ENCODE measurements around the gene SMAGP. TPM values are rescaled to one million over a fixed set of nuclear protein-coding genes. Genes with fewer than 3 reads are reported as not detected.
A peak's percentile ranks its signal among the peaks of the same experiment; 100 is the strongest.
"Not testable (repeated sequence)": the region's sequence is repeated elsewhere in the genome, so short reads cannot be mapped to it uniquely, and the experiment has no call there.

The SMAGP gene
- total RNA-seq, 1 donor from 2014 or later: 27.4 TPM

- H3K4me1 ChIP-seq: no peaks in the 10 kb centered on the region
- H3K36me3 ChIP-seq: no peaks in the 10 kb centered on the region
- H3K27ac ChIP-seq: no peak overlapping the region
- no peak for TF ChIP-seq CTCF (IDR thresholded peaks at IDR 0.05)
- intact Hi-C loops (cut with DNase I): no loop called here
- no peak overlapping the region for H3K4me3 ChIP-seq
- no peak for DNase-seq (ENCODE audit: low spot score in 2 of 2)
- H3K9me3 ChIP-seq: no peaks in the 10 kb centered on the region
- H3K27me3 ChIP-seq: no peaks in the 10 kb centered on the region
Observed at GRCh38 chr12:51306507-51306906, 36.3 kb upstream of the SMAGP start.

- DNase-seq (ENCODE audit: low spot score in 2 of 2); H3K4me1 ChIP-seq; intact Hi-C loops (cut with DNase I); H3K4me3 ChIP-seq; H3K27me3 ChIP-seq; H3K36me3 ChIP-seq; H3K9me3 ChIP-seq; H3K27ac ChIP-seq: not testable (repeated sequence)
Observed at GRCh38 chr12:51300768-51301167, 30.6 kb upstream of the SMAGP start.

DNA sequence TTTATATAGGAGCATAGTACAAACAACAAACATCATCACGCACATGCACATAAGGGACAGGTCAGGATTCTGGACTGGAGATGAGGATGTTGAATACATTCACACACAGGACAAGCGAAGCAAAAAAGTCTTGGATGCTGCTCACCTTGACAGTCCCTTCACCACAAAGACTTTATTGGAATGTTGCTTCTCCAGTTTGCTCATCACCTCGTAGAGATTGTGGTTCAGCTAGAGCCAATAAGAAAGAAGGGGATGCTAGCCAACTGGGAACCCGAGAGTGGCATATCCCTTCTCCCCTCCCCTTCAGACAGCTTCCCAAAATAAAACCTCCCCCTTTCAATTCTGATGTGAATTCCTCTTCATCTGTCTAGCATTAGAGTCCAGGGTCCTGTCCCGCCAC lies 25.4 kb upstream of the SMAGP start:
- H3K36me3 ChIP-seq: no peaks in the 10 kb centered on the region
- no peak for DNase-seq (ENCODE audit: low spot score in 2 of 2)
- TF ChIP-seq CTCF (IDR thresholded peaks at IDR 0.05): no peak
- no peaks in the 10 kb centered on the region for H3K9me3 ChIP-seq
- intact Hi-C loops (cut with DNase I): no loop called here
- H3K27me3 ChIP-seq: no peaks in the 10 kb centered on the region
- no peak overlapping the region for H3K4me3 ChIP-seq
- H3K27ac ChIP-seq: no peak overlapping the region
- no peaks in the 10 kb centered on the region for H3K4me1 ChIP-seq

DNA sequence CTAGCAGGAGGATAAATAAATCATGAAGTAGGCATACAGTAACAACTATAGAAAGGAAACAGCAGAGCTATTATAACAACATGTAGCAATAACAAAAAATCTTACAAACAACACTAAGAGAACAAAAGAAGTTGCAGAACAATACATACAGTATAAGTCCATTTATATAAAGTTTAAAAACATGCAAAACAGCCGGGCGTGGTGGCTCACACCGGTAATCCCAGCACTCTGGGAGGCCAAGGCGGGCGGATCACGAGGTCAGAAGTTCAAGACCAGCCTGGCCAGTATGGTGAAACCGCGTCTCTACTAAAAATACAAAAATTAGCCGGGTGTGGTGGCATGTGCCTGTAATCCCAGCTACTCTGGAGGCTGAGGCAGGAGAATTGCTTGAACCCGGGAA lies 23.9 kb upstream of the SMAGP start:
- H3K4me1 ChIP-seq; H3K27ac ChIP-seq; intact Hi-C loops (cut with DNase I); H3K27me3 ChIP-seq; H3K4me3 ChIP-seq; H3K9me3 ChIP-seq; H3K36me3 ChIP-seq; DNase-seq (ENCODE audit: low spot score in 2 of 2): not testable (repeated sequence)

DNA sequence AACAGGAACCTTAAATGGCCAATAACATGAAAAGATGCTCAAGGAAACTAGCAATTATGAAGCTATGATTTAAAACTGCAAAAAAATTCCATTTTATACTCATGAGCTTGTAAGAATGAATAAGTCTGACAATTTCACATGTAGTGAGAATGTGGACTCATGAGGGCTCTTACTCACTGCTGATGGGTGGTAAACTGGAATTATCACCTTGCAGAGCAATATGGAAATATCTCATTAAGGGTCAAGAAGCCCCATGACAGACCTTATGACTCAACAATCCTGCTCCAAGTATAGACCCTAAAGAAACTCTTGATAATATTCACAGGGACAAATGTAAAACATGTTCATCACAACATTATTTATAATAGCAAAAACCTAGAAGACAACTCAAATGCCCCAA lies 23.5 kb upstream of the SMAGP start:
- TF ChIP-seq CTCF (IDR thresholded peaks at IDR 0.05): no peak
- Histone ChIP-seq H3K4me3 (no peak overlapping the region), H3K36me3 (no peaks in the 10 kb centered on the region), H3K4me1 (no peaks in the 10 kb centered on the region), H3K27me3 (no peaks in the 10 kb centered on the region), H3K9me3 (no peaks in the 10 kb centered on the region), H3K27ac (no peak overlapping the region)
- intact Hi-C loops (cut with DNase I): no loop called here
- no peak for DNase-seq (ENCODE audit: low spot score in 2 of 2)

DNA sequence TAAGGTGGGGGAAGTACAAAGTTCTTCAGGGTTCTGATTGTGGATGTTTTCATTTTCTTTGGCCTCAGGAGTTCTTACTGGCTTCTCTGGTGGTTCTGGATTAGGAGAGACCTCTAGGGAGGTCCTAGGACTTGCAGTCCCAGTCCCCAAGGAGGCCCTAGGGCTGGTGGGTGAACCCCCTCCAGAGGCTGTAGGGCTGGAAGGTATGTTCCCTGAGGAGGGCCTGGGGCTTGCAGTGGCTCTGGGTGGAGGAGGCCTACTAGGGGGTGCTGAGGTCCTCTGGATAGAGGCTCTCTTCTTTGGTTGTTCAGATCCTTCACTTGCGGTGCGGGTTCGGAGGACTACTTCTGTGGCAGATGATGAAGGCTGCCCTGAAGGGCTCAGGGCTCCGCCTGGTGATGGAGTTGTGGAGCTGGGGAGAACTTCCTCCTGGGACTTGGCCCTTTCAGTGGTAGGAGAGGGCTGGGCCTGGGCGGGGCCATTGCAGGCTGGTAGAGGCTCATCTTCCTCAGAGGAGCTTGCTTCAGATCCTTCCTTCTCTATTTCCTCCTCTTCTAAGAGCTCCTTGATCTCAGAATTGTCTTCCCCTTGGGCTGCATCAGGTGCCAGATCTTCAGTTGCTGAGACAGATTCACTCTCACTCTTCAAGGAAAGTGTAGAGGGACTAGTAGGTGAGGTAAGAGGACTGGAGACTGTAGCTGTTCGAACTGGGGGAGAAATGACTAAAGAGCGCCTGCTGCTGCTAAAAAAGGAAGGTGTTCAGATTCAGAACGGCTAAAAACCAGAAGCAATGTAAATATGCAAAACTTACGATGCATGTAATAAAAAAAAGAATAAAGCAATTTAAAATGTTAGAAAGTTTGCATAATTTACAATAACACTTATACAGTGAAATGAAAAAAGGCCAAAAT lies 21.6 kb upstream of the SMAGP start:
- H3K9me3 ChIP-seq; H3K36me3 ChIP-seq; intact Hi-C loops (cut with DNase I); H3K4me3 ChIP-seq; H3K27me3 ChIP-seq; H3K4me1 ChIP-seq; H3K27ac ChIP-seq: not testable (repeated sequence)
- peak in 1 of 2 donors; percentile 72 for DNase-seq (ENCODE audit: low spot score in 2 of 2)

- no peak overlapping the region for H3K27ac ChIP-seq
- no peaks in the 10 kb centered on the region for H3K9me3 ChIP-seq
- no peak for DNase-seq (ENCODE audit: low spot score in 2 of 2)
- H3K36me3 ChIP-seq: no peaks in the 10 kb centered on the region
- H3K4me3 ChIP-seq: no peak overlapping the region
- no peak for TF ChIP-seq CTCF (IDR thresholded peaks at IDR 0.05)
- intact Hi-C loops (cut with DNase I): no loop called here
- H3K4me1 ChIP-seq: no peaks in the 10 kb centered on the region
- no peaks in the 10 kb centered on the region for H3K27me3 ChIP-seq
Observed at GRCh38 chr12:51285843-51286242, 15.6 kb upstream of the SMAGP start.

Measured in ascending aorta (tissue), 2 donors.